Osteoblast (primary cell): ENCODE results near the gene PDE10A. TPM values are rescaled to one million over a fixed set of nuclear protein-coding genes. Genes with fewer than 3 reads are reported as not detected.

Experiments
- DNase-seq: peaks from one replicate; pipeline ENCODE4 v3.0.0; 2011; ENCODE audit warnings: low spot score, mixed read lengths; ENCODE audit not compliant: insufficient read length; ENCODE audit errors: missing footprints
- H2AFZ ChIP-seq: 2 replicates; pipeline ENCODE4 v1.6.0; 2011; ENCODE audit warnings: mild to moderate bottlenecking, low read length
- H3K27ac ChIP-seq: 2 replicates; pipeline ENCODE4 v1.5.1; 2011; ENCODE audit warnings: mild to moderate bottlenecking, low read depth, low read length, moderate library complexity
- H3K27me3 ChIP-seq: 2 replicates; pipeline ENCODE4 v1.6.0; 2012; ENCODE audit warnings: mild to moderate bottlenecking, control low read depth, inconsistent platforms, low read length, moderate library complexity; ENCODE audit not compliant: insufficient read depth
- H3K36me3 ChIP-seq: 2 replicates; pipeline ENCODE4 v1.5.1; 2011; ENCODE audit warnings: mild to moderate bottlenecking, low read length, control low read depth, moderate library complexity; ENCODE audit not compliant: insufficient read depth
- H3K4me1 ChIP-seq: 2 replicates; pipeline ENCODE4 v1.5.1; 2011; ENCODE audit warnings: mild to moderate bottlenecking, low read length, control low read depth, moderate library complexity; ENCODE audit not compliant: insufficient read depth
- H3K4me2 ChIP-seq: 2 replicates; pipeline ENCODE4 v1.6.0; 2011; ENCODE audit warnings: mild to moderate bottlenecking, low read length; ENCODE audit not compliant: insufficient read depth
- H3K4me3 ChIP-seq: fragments of 200-600 bp; sonication (generic); 3 replicates; pipeline ENCODE4 v1.5.1; 2012; ENCODE audit warnings: mild to moderate bottlenecking, low read length, inconsistent platforms; ENCODE audit not compliant: insufficient read depth
- H3K79me2 ChIP-seq: 2 replicates; pipeline ENCODE4 v1.6.0; 2012; ENCODE audit warnings: mild to moderate bottlenecking, low read length, control low read depth, inconsistent platforms; ENCODE audit not compliant: insufficient read depth
- H3K9me3 ChIP-seq: 2 replicates; pipeline ENCODE4 v1.5.1; 2011; ENCODE audit warnings: low read depth, low read length, control low read depth
- H4K20me1 ChIP-seq: 2 replicates; pipeline ENCODE4 v1.6.0; 2012; ENCODE audit warnings: mild to moderate bottlenecking, low read length, control low read depth; ENCODE audit not compliant: insufficient read depth
- total RNA-seq: library from RNA; depleted of rRNA; stranded (reverse); fragments of >200 nt; gene quantifications from 2 replicates; pipeline ENCODE4 v1.2.3, GENCODE V29; 2012
- TF ChIP-seq, protein P1 (sequence below): IDR thresholded peaks from 2 replicates; pipeline ENCODE4 v1.5.1; 2011; ENCODE audit warnings: mild to moderate bottlenecking, low read depth, low read length, moderate library complexity; ENCODE audit errors: extremely low read depth

Gene PDE10A
- total RNA-seq, 1 donor = 3.3 TPM

DNA sequence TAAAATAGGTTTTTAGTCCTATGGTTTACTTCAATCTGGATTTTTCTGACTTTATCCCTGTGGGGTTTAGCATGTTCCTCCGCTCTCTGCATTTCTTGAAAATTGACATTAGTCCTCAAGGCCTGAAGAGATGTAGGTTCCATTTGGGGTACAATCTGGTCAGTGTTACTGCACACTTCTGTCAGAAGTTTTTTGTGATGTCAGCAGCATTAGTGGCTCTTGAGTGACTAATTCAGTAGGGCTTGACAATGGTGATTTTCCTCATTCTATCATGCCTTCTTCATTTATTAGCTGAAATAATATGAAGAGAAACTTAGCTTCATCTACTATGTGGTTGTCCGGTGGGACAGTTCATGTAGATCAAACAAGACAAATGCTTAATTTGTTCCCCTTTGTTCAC, 114.6 kb downstream of the PDE10A start:
- Histone ChIP-seq H3K4me1 (no peaks in the 10 kb centered on the region), H3K27me3 (no peaks in the 10 kb centered on the region), H3K4me2 (no peak overlapping the region), H3K4me3 (no peak overlapping the region), H3K79me2 (no peaks in the 10 kb centered on the region), H4K20me1 (no peaks in the 10 kb centered on the region), H3K9me3 (no peaks in the 10 kb centered on the region), H3K27ac (no peak overlapping the region), H2AFZ (no peak overlapping the region), H3K36me3 (no peaks in the 10 kb centered on the region)
- DNase-seq = no peak
- TF ChIP-seq, protein P1, sequence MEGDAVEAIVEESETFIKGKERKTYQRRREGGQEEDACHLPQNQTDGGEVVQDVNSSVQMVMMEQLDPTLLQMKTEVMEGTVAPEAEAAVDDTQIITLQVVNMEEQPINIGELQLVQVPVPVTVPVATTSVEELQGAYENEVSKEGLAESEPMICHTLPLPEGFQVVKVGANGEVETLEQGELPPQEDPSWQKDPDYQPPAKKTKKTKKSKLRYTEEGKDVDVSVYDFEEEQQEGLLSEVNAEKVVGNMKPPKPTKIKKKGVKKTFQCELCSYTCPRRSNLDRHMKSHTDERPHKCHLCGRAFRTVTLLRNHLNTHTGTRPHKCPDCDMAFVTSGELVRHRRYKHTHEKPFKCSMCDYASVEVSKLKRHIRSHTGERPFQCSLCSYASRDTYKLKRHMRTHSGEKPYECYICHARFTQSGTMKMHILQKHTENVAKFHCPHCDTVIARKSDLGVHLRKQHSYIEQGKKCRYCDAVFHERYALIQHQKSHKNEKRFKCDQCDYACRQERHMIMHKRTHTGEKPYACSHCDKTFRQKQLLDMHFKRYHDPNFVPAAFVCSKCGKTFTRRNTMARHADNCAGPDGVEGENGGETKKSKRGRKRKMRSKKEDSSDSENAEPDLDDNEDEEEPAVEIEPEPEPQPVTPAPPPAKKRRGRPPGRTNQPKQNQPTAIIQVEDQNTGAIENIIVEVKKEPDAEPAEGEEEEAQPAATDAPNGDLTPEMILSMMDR = no peak

DNA sequence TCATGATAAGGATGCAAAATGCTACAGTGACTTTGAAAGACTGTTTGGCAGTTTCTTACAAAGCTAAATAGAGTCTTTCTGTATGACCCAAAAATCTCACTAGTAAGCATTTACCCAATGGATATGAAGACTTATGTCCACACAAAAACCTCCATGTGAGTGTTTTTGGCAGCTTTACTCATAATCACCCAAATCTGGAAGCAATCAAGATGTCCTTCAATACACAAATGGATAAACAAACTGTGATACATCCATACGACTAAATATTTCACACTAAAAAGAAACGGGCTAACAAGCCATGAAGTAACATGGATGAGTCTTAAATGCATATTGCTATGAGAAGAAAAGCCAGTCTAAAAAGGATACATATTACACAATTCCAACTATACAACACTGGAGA, 117.2 kb downstream of the PDE10A start:
- no peak overlapping the region for H2AFZ ChIP-seq
- H3K27me3 ChIP-seq = no peaks in the 10 kb centered on the region
- no peaks in the 10 kb centered on the region for H4K20me1 ChIP-seq
- H3K4me3 ChIP-seq = no peak overlapping the region
- DNase-seq = no peak
- no peak overlapping the region for H3K27ac ChIP-seq
- TF ChIP-seq, protein P1 = no peak
- no peaks in the 10 kb centered on the region for H3K36me3 ChIP-seq
- H3K79me2 ChIP-seq = no peaks in the 10 kb centered on the region
- H3K4me1 ChIP-seq = no peaks in the 10 kb centered on the region
- no peaks in the 10 kb centered on the region for H3K9me3 ChIP-seq
- H3K4me2 ChIP-seq = no peak overlapping the region

DNA sequence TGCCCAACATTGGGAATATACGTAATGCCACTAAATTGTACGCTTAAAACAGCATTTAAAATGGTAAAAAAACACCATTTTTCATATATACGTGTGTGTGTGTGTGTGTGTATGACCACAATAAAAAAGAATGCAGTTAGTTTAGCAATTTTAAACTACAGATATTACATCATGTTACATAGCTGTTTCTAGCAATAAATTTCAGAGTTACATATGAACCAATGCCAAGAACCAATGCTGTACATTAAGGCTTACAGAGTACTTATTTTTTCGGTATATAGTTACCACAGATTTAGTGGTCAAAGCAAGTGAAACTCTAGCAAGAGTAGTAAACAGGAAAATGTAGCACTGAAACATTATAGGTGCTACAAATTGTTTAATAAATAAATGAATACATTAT, 119.3 kb downstream of the PDE10A start:
- Histone ChIP-seq H3K4me1 (no peaks in the 10 kb centered on the region), H2AFZ (no peak overlapping the region)
- TF ChIP-seq, protein P1 = no peak

DNA sequence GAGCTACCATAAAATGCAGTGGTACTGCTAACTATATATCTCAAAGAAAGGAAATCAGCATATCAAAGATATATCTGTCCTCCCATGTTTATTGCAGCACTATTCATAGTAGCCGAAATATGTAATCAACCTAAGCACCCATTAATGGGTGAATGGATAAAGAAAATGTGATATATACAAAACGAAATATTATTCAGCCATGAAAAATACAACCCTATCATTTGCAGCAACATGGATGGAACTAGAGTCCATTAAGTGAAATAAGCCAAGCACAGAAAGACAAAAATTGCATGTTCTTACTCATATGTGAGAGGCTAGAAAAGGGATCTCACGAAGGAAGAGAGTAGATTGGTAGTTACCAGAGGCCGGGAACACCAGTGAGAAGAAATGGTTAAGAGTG, 126.1 kb downstream of the PDE10A start:
- no peak overlapping the region for H3K27ac ChIP-seq
- H3K4me2 ChIP-seq = no peak overlapping the region
- TF ChIP-seq, protein P1 = no peak
- no peaks in the 10 kb centered on the region for H3K4me1 ChIP-seq
- H3K36me3 ChIP-seq = no peaks in the 10 kb centered on the region
- no peaks in the 10 kb centered on the region for H3K79me2 ChIP-seq
- no peaks in the 10 kb centered on the region for H3K27me3 ChIP-seq
- H3K9me3 ChIP-seq = no peaks in the 10 kb centered on the region
- H2AFZ ChIP-seq = no peak overlapping the region
- H4K20me1 ChIP-seq = no peaks in the 10 kb centered on the region
- H3K4me3 ChIP-seq = no peak overlapping the region
- DNase-seq = no peak

More for the DNA sequence above, 119.3 kb downstream of the PDE10A start:
- Histone ChIP-seq H3K79me2 (no peaks in the 10 kb centered on the region), H3K9me3 (no peaks in the 10 kb centered on the region), H3K27ac (no peak overlapping the region), H3K4me3 (no peak overlapping the region), H3K4me2 (no peak overlapping the region), H3K27me3 (no peaks in the 10 kb centered on the region), H3K36me3 (no peaks in the 10 kb centered on the region), H4K20me1 (no peaks in the 10 kb centered on the region)
- no peak for DNase-seq
